ENCODE results near the gene TRIM15.
A peak's percentile ranks its signal among the peaks of the same experiment; 100 is the strongest.
"Not testable (repeated sequence)": the region's sequence is repeated elsewhere in the genome, so short reads cannot be mapped to it uniquely, and the experiment has no call there.

TRIM15 gene

GRCh38 chr6:30163090-30163917, at the start of gene TRIM15:
TRIM15 (plus strand) TSS chr6:30163546; CDS start chr6:30163685, 139 bp downstream.
- DNase-seq (ENCODE audit: low read depth in 2 of 2), result peak; percentile 54 to 59

- no peak for DNase-seq (ENCODE audit: low read depth in 2 of 2)
Observed at GRCh38 chr6:30113841-30114240, 49.5 kb upstream of the TRIM15 start.

DNA sequence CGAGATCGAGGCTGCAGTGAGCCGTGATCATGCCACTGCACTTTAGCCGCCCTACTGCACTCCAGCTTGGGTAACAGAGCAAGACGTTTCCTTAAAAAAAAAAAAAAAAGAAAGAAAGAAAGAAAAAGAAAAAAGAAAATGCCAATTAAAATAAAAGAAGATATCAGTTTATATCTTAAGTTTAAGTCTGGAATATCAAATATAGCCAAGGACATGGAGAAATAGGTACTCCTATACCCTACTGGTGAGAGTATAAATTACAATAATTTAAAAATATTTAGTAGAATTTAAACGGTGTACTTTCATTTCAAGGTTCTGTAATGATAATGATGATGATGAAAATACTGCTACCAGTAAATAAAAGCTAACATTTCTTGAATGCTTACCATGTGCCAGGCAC, 46.6 kb upstream of the TRIM15 start:
- DNase-seq (ENCODE audit: low read depth in 2 of 2), result no peak

- not testable (repeated sequence) for DNase-seq (ENCODE audit: low read depth in 2 of 2)
Observed at GRCh38 chr6:30118691-30119090, 44.7 kb upstream of the TRIM15 start.

DNA sequence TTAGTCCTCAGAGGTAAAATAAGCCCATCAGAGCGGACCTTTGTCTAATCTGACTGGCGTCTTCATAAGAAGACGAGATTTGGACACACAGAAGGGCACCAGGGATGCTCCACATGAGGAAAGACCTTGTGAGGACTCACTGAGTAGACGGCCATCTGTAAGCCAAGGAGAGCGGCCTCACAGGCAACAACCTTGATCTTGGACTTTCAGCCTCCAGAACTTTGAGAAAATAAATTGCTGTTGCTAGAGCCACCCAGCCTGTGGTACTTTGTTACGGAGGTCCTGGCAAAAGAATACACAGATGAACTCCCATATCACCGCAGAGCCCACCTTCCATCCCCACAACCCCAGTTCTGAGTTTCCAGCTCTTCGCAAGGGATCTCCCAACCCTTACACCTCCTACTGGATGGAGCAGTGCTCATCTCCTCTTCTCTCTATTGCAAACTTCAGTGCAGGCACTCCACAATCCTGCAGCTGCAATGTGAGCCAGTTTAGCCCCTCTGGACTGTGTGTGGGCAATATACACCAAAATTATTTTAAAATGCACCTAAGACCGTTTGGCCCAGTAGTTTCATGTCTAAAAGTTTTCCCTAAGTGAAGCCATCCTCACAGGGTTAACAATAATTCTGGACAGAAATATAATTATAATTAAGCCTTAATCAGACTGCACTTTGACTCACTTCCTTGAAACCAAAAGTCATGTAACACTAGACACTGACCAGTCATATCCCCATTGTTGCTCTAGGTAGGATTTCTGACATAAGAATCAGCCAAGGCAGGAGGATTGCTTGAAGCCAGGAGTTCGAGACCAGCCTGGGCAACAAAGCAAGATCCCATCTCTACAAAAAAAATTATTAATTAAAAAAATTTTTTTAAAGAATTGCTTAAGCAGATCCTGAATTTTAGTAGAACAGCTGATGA, 41.6 kb upstream of the TRIM15 start:
- no peak for DNase-seq (ENCODE audit: low read depth in 2 of 2)

GRCh38 chr6:30122515-30122914, 40.8 kb upstream of the TRIM15 start:
- DNase-seq (ENCODE audit: low read depth in 2 of 2), result no peak

DNA sequence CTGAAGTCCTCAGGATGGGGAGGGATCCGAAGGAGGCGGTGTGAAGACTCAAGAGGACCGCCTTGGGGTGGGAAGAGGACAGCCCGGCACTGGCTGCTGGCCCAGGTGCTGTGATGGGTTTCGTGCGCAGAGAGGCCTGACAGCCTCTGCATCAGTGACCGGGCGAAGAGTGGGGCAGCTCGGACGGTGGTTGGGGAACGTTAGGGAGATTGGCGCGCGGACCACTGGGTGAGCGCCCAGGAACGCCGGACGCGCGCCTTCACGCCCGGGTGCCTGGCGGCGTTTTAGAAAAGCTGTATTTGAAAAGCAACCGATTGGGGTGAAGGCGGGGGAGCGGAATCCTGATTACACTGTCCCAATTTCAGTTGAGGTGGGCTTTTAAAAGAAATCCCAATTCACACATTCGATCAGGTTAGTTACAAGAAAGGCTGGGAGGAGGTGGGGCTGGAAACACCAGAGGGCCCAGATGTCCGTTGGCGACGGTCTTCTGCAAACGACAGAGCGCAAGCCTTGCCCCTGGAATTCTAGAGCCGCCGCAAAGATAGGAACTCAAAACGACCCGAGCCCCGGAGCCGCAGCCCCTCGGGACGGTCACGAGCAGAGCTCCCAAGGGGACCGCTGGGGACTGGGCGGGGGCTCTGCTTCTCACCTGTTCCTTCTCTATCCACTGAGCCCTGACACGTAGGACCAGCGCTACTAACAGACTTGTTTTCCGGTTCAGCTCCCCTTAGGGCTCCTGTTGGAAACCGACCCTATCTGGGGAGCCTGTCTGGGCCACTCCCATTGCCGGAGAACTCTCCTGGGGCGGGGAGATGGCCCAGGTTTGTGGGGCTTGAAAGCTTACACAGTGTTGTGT, 35.9 kb upstream of the TRIM15 start:
- DNase-seq (ENCODE audit: low read depth in 2 of 2), result no peak

- no peak for DNase-seq (ENCODE audit: low read depth in 2 of 2)
Observed at GRCh38 chr6:30129265-30130178, 33.8 kb upstream of the TRIM15 start.

DNA sequence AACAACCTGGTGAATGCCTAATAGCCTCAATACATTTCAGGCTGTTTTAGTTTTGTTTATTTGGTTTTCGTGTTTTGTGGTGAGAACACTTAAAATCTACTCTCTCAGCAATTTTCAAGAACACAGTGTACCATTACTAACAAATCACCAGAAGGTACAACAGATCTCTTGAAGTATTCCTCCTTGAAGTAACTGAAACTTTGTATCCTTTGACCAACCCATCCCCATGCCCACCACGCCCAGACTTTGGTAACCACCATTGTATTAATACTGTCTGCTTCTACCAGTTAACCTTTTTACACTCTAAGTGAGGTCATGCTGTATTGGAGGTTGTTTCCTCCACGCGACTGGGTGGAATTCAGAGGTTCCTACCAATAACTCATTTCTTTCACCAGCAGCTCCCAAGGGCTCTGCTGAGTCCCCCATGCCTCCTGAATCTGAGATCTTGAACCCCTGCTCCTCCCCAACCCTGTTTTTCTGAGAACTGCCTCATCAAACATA, 33.1 kb upstream of the TRIM15 start:
- DNase-seq (ENCODE audit: low read depth in 2 of 2), result no peak

- peak; percentile 23 to 30 for DNase-seq (ENCODE audit: low read depth in 2 of 2)
Observed at GRCh38 chr6:30130887-30131862, 32.2 kb upstream of the TRIM15 start.

DNA sequence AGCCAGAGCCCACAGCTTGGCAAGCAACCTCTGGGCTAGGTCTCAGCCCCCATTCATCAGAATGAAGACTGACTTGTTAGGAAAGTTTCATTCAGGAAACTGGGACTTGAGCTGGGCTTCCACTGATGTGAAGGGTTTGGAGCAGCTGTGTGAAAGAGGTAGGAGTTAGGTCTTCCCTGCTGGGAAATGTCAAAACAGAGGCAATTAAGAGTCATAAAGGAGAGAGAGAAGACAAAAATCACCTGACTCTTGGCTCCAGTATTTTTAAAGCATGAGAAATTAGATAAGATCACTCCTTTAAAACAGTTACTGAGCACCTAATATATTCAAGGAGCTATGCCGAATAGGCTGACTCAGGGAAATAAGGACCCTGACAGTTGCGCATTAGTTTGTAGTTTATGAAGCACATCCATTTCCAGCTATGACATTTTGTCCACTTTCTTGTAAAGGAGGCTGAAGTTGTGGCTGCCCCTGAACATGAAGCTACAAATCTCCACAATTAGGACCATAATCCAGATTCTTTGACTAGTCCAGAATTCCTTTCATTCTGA, 31.3 kb upstream of the TRIM15 start:
- DNase-seq (ENCODE audit: low read depth in 2 of 2), result no peak

- DNase-seq (ENCODE audit: low read depth in 2 of 2), result no peak
Observed at GRCh38 chr6:30135147-30135546, 28.2 kb upstream of the TRIM15 start.

DNA sequence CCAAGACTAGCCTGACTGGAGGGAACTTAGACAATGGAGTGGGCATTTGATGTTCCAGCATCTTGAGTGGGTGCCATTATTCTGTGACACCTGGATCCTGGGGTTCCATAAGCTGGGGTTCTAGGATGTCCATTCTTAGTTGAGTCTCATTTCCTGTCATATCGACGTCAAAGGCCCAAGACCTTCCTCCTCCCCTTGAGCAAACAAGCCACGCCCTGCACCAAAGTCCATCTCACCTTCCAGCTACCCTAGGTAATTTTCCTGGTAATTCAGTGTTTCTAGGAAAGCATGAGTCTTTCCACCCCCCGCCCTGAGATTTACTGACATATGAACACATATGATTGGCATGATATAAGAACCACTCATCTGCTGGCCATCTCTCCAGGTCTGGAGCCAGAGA, 27.6 kb upstream of the TRIM15 start, which contains the start of gene TRIM40:
Gene TRIM40, plus strand, starts transcription at position 384 of the 400 bp plus-strand sequence. CDS start 897 bp downstream, outside the sequence.
- DNase-seq (ENCODE audit: low read depth in 2 of 2), result no peak

DNA sequence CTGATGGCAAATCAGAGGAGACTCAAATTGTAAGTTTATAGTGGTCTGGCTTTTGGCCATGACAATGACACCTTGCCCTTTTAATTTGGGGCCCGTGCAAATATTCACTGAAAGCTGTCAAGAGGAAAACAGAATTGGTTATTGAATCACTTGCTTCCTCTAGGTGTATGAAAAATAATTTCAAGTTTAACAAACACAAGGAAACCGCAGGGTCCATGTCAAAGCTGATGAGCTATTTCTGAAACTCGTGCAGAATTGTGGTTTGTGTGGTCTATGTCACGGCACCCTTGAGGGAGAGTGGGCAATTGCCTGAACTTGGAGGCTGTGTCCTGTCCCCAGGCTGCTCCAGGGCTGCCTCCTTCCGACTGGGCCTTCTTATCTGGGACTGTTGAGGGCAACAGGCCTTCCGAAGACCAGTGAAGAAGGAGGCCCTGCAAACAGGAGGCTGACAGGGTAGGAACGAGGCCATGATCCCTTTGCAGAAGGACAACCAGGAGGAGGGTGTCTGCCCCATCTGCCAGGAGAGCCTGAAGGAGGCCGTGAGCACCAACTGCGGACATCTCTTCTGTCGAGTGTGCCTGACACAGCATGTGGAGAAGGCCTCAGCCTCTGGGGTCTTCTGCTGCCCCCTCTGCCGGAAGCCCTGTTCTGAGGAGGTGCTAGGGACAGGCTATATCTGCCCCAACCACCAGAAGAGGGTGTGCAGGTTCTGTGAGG, 26.6 kb upstream of the TRIM15 start:
- no peak for DNase-seq (ENCODE audit: low read depth in 2 of 2)

GRCh38 chr6:30140240-30140639, 23.1 kb upstream of the TRIM15 start:
- DNase-seq (ENCODE audit: low read depth in 2 of 2), result not testable (repeated sequence)

DNA sequence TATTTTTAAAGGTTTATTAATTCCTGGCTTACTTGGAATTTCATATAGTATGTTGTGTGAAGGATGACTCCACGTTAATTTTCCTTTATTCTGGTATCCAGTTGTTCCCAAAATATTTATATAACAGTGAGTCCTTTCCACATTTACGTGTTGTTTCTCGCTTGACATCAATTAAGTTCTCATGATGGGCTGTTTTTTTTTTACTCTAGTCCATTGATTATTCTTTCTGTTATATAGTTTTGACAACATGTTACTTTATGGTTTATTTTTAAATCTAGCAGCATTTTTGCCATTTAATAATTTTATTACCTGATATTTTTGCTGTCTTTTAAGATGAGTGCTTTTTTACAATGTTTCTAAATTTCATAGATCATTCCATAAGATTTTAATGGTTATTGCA, 20.7 kb upstream of the TRIM15 start:
- DNase-seq (ENCODE audit: low read depth in 2 of 2), result no peak

DNA sequence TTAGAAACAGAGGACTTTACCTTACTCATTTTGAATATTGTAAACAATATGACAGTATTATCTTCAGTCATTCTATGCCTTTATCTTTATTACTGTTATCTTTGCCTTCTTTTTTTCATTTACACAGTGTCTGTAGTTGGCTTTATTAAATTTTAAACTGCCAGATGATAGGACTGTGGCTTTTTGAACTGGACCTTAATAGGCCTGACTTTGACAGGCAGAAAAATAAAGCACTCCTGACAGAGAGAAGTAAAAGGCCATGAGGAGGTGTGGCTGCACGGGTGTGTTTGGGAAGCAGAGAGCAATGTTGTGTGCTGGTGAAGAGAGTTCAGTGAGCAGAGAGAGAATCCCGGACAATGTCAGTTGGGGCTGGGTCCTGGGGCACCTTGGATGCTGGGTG, 19.6 kb upstream of the TRIM15 start:
- no peak for DNase-seq (ENCODE audit: low read depth in 2 of 2)

GRCh38 chr6:30144811-30145210, 18.5 kb upstream of the TRIM15 start:
- no peak for DNase-seq (ENCODE audit: low read depth in 2 of 2)

Data from stimulated activated CD8-positive, alpha-beta memory T cell treated with anti-CD3 and anti-CD28 coated beads, Interleukin-2, amount 100 ng/mL, for 48 hours (primary cell).